Measurements from ENCODE around the gene OR2S2.
A peak's percentile ranks its signal among the peaks of the same experiment; 100 is the strongest.

GRCh38 chr9:35909274-35909673 lies 48.7 kb downstream of the OR2S2 start, which contains the start of gene SPAAR:
- TF ChIP-seq CTCF (IDR thresholded peaks at IDR 0.05; ENCODE audit: extremely low read depth in 1 of 2, insufficient read depth in 1 of 2, low read depth in 1 of 2, low read length in 2 of 2) (no peak), EZH2 (IDR thresholded peaks at IDR 0.05; ENCODE audit: borderline replicate concordance, low read depth, low read length, severe bottlenecking) (no peak), MAX (IDR thresholded peaks at IDR 0.05; ENCODE audit: insufficient read depth, insufficient read length) (no peak), POLR2A (IDR thresholded peaks at IDR 0.05; ENCODE audit: low read depth, low read length) (peak; percentile 60), POLR2AphosphoS5 (IDR thresholded peaks at IDR 0.05; ENCODE audit: insufficient read depth, low read depth, low read length) (peak; percentile 56)

Data from endothelial cell of umbilical vein (primary cell).